PC-9 (cell line): Measurements from ENCODE around the gene PDE8A. TPM values are rescaled to one million over a fixed set of nuclear protein-coding genes. Genes with fewer than 3 reads are reported as not detected.
A peak's percentile ranks its signal among the peaks of the same experiment; 100 is the strongest.

Source experiments
- BruUV-seq: library from RNA; stranded (reverse); fragments of 400-500 nt; replicated peaks from 2 replicates; lab custom pipeline; 2021; lab: Mats Ljungman, UMichigan
- CTCF ChIA-PET: fragments of 300-600 bp; sonication (Branson Sonifier 250); formaldehyde crosslinking; loops from one replicate; lab custom pipeline; 2022; ENCODE audit warnings: antibody characterized with exemption; lab: Charles Lee
- POLR2A ChIA-PET: fragments of 300-600 bp; sonication (Branson Sonifier 250); formaldehyde crosslinking; loops from one replicate; lab custom pipeline; 2022; ENCODE audit warnings: antibody characterized with exemption; ENCODE audit not compliant: unreplicated experiment; lab: Charles Lee
- DNase-seq, 2 experiments: peaks; one replicate each; pipeline versions ENCODE4 v3.0.0 to v3.0.0-alpha.2; 2015 to 2022; ENCODE audit warnings: mixed read lengths in 1 of 2
- H2AFZ ChIP-seq: fragments of 200-600 bp; sonication (generic); 2 replicates; pipeline ENCODE4 v1.8.1; 2017; ENCODE audit warnings: antibody characterized with exemption
- H3F3A ChIP-seq: fragments of 200-600 bp; sonication (generic); 2 replicates; pipeline ENCODE4 v1.8.1; 2017; ENCODE audit warnings: antibody characterized with exemption, mild to moderate bottlenecking, low read depth; ENCODE audit not compliant: insufficient read depth
- H3K27ac ChIP-seq: fragments of 200-600 bp; sonication (generic); 2 replicates; pipeline ENCODE4 v1.6.1; 2016; ENCODE audit warnings: mixed run types
- H3K27me3 ChIP-seq: fragments of 200-600 bp; sonication (generic); 2 replicates; pipeline ENCODE4 v1.6.1; 2016; ENCODE audit warnings: low read depth, mixed run types; ENCODE audit not compliant: insufficient read depth
- H3K36me3 ChIP-seq: fragments of 200-600 bp; sonication (generic); 2 replicates; pipeline ENCODE4 v1.6.1; 2016; ENCODE audit warnings: low read depth, mixed run types
- H3K4me1 ChIP-seq: fragments of 200-600 bp; sonication (generic); replicated peaks from 2 replicates; pipeline ENCODE4 v1.6.1; 2016; ENCODE audit warnings: mixed run types; ENCODE audit not compliant: insufficient read depth
- H3K4me2 ChIP-seq: fragments of 200-600 bp; sonication (generic); 2 replicates; pipeline ENCODE4 v1.6.1; 2017; ENCODE audit warnings: mixed run types
- H3K4me3 ChIP-seq: fragments of 200-600 bp; sonication (generic); 2 replicates; pipeline ENCODE4 v1.6.1; 2016; ENCODE audit warnings: mixed run types
- H3K79me2 ChIP-seq: fragments of 200-600 bp; sonication (generic); 2 replicates; pipeline ENCODE4 v1.6.1; 2017; ENCODE audit warnings: low read depth, mixed run types
- H3K9me2 ChIP-seq: fragments of 200-600 bp; sonication (generic); 2 replicates; pipeline ENCODE4 v1.8.1; 2017; ENCODE audit warnings: mild to moderate bottlenecking; ENCODE audit not compliant: insufficient read depth
- H3K9me3 ChIP-seq: fragments of 200-600 bp; sonication (generic); 2 replicates; pipeline ENCODE4 v1.8.1; 2016; ENCODE audit warnings: low read depth; ENCODE audit not compliant: insufficient read depth
- H4K20me1 ChIP-seq: fragments of 200-600 bp; sonication (generic); 2 replicates; pipeline ENCODE4 v1.8.1; 2017; ENCODE audit not compliant: insufficient read depth
- CTCF ChIP-seq: fragments of 200-600 bp; sonication (generic); conservative IDR thresholded peaks from 2 replicates; pipeline ENCODE4 v1.6.1; 2017; ENCODE audit warnings: mixed run types, antibody characterized with exemption, mild to moderate bottlenecking, moderate library complexity
- EZH2 ChIP-seq: fragments of 200-600 bp; sonication (generic); IDR thresholded peaks from 2 replicates; pipeline ENCODE4 v1.8.0; 2017; ENCODE audit warnings: antibody characterized with exemption, low read depth
- intact Hi-C: fragments of 100-400 bp; cut with micrococcal nuclease; formaldehyde crosslinking; loops from one replicate; pipeline ENCODE4 v1.10.0; 2022; ENCODE audit not compliant: unreplicated experiment
- total RNA-seq: library from RNA; stranded (reverse); gene quantifications from 2 replicates; pipeline ENCODE4 v1.2.3, GENCODE V29; 2021

Gene PDE8A
- total RNA-seq, 1 experiment from 2014 or later: 47.3 TPM

- Histone ChIP-seq H3K4me1 (peaks cover 19% of the 10 kb centered on the region), H3K27me3 (no peaks in the 10 kb centered on the region), H3K9me3 (no peaks in the 10 kb centered on the region), H2AFZ (no peak overlapping the region), H3K27ac (no peak overlapping the region), H4K20me1 (no peaks in the 10 kb centered on the region), H3K4me2 (no peak overlapping the region), H3K4me3 (no peak overlapping the region), H3K36me3 (no peaks in the 10 kb centered on the region), H3F3A (no peaks in the 10 kb centered on the region), H3K9me2 (no peaks in the 10 kb centered on the region; the same call in 1 of the 2 replicates), H3K79me2 (no peaks in the 10 kb centered on the region)
- no peak for TF ChIP-seq EZH2
- no peak for TF ChIP-seq CTCF
- BruUV-seq: no TSS peak
- intact Hi-C loops: no loop called here
- CTCF ChIA-PET: interaction anchor here (0.7 kb wide), 1 partner anchor 22 kb away, joined by 10 read pairs; no protein-coding TSS in a partner anchor
- POLR2A ChIA-PET: interaction anchor here (0.6 kb wide), 1 partner anchor 373 kb away, joined by 5 read pairs; no protein-coding TSS in a partner anchor
- DNase-seq: no peak
Observed at GRCh38 chr15:84956199-84956598, 25.5 kb upstream of the PDE8A start.

GRCh38 chr15:84960391-84961113 is 21.1 kb upstream of the PDE8A start:
- Histone ChIP-seq H3K27me3 (no peaks in the 10 kb centered on the region), H3K79me2 (no peaks in the 10 kb centered on the region), H3K4me1 (peaks cover 43% of the 10 kb centered on the region), H3F3A (no peaks in the 10 kb centered on the region), H3K4me3 (no peak overlapping the region), H3K9me3 (no peaks in the 10 kb centered on the region), H3K4me2 (0 out of 2 replicates have a peak overlapping the region, but pooled peaks have one; percentile 23), H3K27ac (0 out of 2 replicates have a peak overlapping the region, but pooled peaks have one; percentile 10), H3K36me3 (no peaks in the 10 kb centered on the region), H3K9me2 (no peaks in the 10 kb centered on the region; the same call in 1 of the 2 replicates), H2AFZ (no peak overlapping the region), H4K20me1 (no peaks in the 10 kb centered on the region)
- intact Hi-C loops: no loop called here
- no peak for TF ChIP-seq CTCF
- no peak for TF ChIP-seq EZH2
- ChIA-PET CTCF (no interaction called here), POLR2A (no interaction called here)
- no peak for DNase-seq
- no TSS peak for BruUV-seq

- Histone ChIP-seq H3F3A (no peaks in the 10 kb centered on the region), H3K36me3 (no peaks in the 10 kb centered on the region), H2AFZ (no peak overlapping the region), H3K79me2 (no peaks in the 10 kb centered on the region), H3K27ac (no peak overlapping the region), H3K4me1 (peaks cover 43% of the 10 kb centered on the region), H3K4me3 (no peak overlapping the region), H3K27me3 (no peaks in the 10 kb centered on the region), H4K20me1 (no peaks in the 10 kb centered on the region), H3K9me2 (no peaks in the 10 kb centered on the region; the same call in 1 of the 2 replicates), H3K4me2 (0 out of 2 replicates have a peak overlapping the region, but pooled peaks have one; percentile 23), H3K9me3 (no peaks in the 10 kb centered on the region)
- DNase-seq: no peak
- TF ChIP-seq EZH2 (no peak), CTCF (no peak)
- ChIA-PET CTCF (no interaction called here), POLR2A (no interaction called here)
- intact Hi-C loops: no loop called here
- BruUV-seq: no TSS peak
Observed at GRCh38 chr15:84961114-84961452, 20.6 kb upstream of the PDE8A start.
